ENCODE data around the gene ADAMTSL5.
"Not testable (repeated sequence)": the region's sequence is repeated elsewhere in the genome, so short reads cannot be mapped to it uniquely, and the experiment has no call there.

Gene ADAMTSL5

GRCh38 chr19:1502433-1503088, 10.3 kb downstream of the ADAMTSL5 start:
- no peaks in the 10 kb centered on the region for H3K36me3 Mint-ChIP-seq
- H3K27ac Mint-ChIP-seq: no peak overlapping the region
- peaks cover 5% of the 10 kb centered on the region for H3K4me1 Mint-ChIP-seq
- H3K27me3 Mint-ChIP-seq: peaks cover 27% of the 10 kb centered on the region
- no peak overlapping the region for H3K4me3 Mint-ChIP-seq
- H3K9me3 Mint-ChIP-seq: no peaks in the 10 kb centered on the region
- DNase-seq (ENCODE audit: low spot score in 2 of 2): no peak
- no peak for ATAC-seq (ENCODE audit: low read depth)

GRCh38 chr19:1501200-1501595, 11.6 kb downstream of the ADAMTSL5 start:
- no peaks in the 10 kb centered on the region for H3K36me3 Mint-ChIP-seq
- no peak overlapping the region for H3K4me3 Mint-ChIP-seq
- H3K4me1 Mint-ChIP-seq: peaks cover 3% of the 10 kb centered on the region
- no peak for ATAC-seq (ENCODE audit: low read depth)
- no peak for DNase-seq (ENCODE audit: low spot score in 2 of 2)
- peaks cover 22% of the 10 kb centered on the region for H3K27me3 Mint-ChIP-seq
- no peaks in the 10 kb centered on the region for H3K9me3 Mint-ChIP-seq
- no peak overlapping the region for H3K27ac Mint-ChIP-seq

- H3K27ac Mint-ChIP-seq; H3K4me3 Mint-ChIP-seq; H3K36me3 Mint-ChIP-seq; H3K4me1 Mint-ChIP-seq; DNase-seq (ENCODE audit: low spot score in 2 of 2); H3K9me3 Mint-ChIP-seq; ATAC-seq (ENCODE audit: low read depth): not testable (repeated sequence)
- H3K27me3 Mint-ChIP-seq: peaks cover 10% of the 10 kb centered on the region
Measured at GRCh38 chr19:1499231-1499630, 13.6 kb downstream of the ADAMTSL5 start.

GRCh38 chr19:1497578-1498235, 15.1 kb downstream of the ADAMTSL5 start:
- no peak overlapping the region for H3K4me3 Mint-ChIP-seq

GRCh38 chr19:1496714-1497577, 15.9 kb downstream of the ADAMTSL5 start:
- Mint-ChIP-seq H3K9me3 (no peaks in the 10 kb centered on the region), H3K4me3 (no peak overlapping the region), H3K4me1 (peaks cover under 1% of the 10 kb centered on the region), H3K27me3 (peaks cover 4% of the 10 kb centered on the region), H3K27ac (no peak overlapping the region), H3K36me3 (no peaks in the 10 kb centered on the region)
- ATAC-seq (ENCODE audit: low read depth) (no peak), DNase-seq (ENCODE audit: low spot score in 2 of 2) (no peak)

More at GRCh38 chr19:1497578-1498235, 15.1 kb downstream of the ADAMTSL5 start:
- Mint-ChIP-seq H3K36me3 (no peaks in the 10 kb centered on the region), H3K27me3 (peaks cover 6% of the 10 kb centered on the region), H3K4me1 (peaks cover 2% of the 10 kb centered on the region), H3K27ac (no peak overlapping the region), H3K9me3 (no peaks in the 10 kb centered on the region)
- no peak for DNase-seq (ENCODE audit: low spot score in 2 of 2)
- no peak for ATAC-seq (ENCODE audit: low read depth)

- DNase-seq (ENCODE audit: low spot score in 2 of 2) (no peak), ATAC-seq (ENCODE audit: low read depth) (no peak)
- Mint-ChIP-seq H3K4me3 (no peak overlapping the region), H3K27ac (no peak overlapping the region), H3K9me3 (no peaks in the 10 kb centered on the region), H3K36me3 (no peaks in the 10 kb centered on the region), H3K4me1 (peaks cover 3% of the 10 kb centered on the region), H3K27me3 (peaks cover 1% of the 10 kb centered on the region)
Measured at GRCh38 chr19:1495799-1496713, 16.8 kb downstream of the ADAMTSL5 start.

- Mint-ChIP-seq H3K9me3 (no peaks in the 10 kb centered on the region), H3K27me3 (peaks cover 1% of the 10 kb centered on the region), H3K27ac (no peak overlapping the region), H3K4me1 (peaks cover 5% of the 10 kb centered on the region), H3K4me3 (no peak overlapping the region), H3K36me3 (no peaks in the 10 kb centered on the region)
- ATAC-seq (ENCODE audit: low read depth): no peak
- no peak for DNase-seq (ENCODE audit: low spot score in 2 of 2)
Measured at GRCh38 chr19:1495051-1495798, 17.6 kb downstream of the ADAMTSL5 start.

GRCh38 chr19:1494115-1494815, 18.6 kb downstream of the ADAMTSL5 start:
- Mint-ChIP-seq H3K27me3 (peaks cover 1% of the 10 kb centered on the region), H3K4me3 (no peak overlapping the region), H3K36me3 (no peaks in the 10 kb centered on the region), H3K4me1 (peaks cover 5% of the 10 kb centered on the region), H3K27ac (no peak overlapping the region), H3K9me3 (no peaks in the 10 kb centered on the region)
- DNase-seq (ENCODE audit: low spot score in 2 of 2): no peak
- ATAC-seq (ENCODE audit: low read depth): no peak

GRCh38 chr19:1492474-1493006, 20.3 kb downstream of the ADAMTSL5 start:
- H3K27ac Mint-ChIP-seq: no peak overlapping the region
- H3K4me3 Mint-ChIP-seq: no peak overlapping the region
- H3K4me1 Mint-ChIP-seq: peaks cover 5% of the 10 kb centered on the region
- H3K27me3 Mint-ChIP-seq: peaks cover 1% of the 10 kb centered on the region
- no peak for ATAC-seq (ENCODE audit: low read depth)
- no peaks in the 10 kb centered on the region for H3K9me3 Mint-ChIP-seq
- DNase-seq (ENCODE audit: low spot score in 2 of 2): no peak
- no peaks in the 10 kb centered on the region for H3K36me3 Mint-ChIP-seq

- no peak for DNase-seq (ENCODE audit: low spot score in 2 of 2)
- H3K36me3 Mint-ChIP-seq: no peaks in the 10 kb centered on the region
- peaks cover 5% of the 10 kb centered on the region for H3K4me1 Mint-ChIP-seq
- peak overlapping the region; percentile 75 for H3K4me3 Mint-ChIP-seq
- H3K27me3 Mint-ChIP-seq: peaks cover 1% of the 10 kb centered on the region
- H3K27ac Mint-ChIP-seq: peak overlapping the region; percentile 58
- no peak for ATAC-seq (ENCODE audit: low read depth)
- H3K9me3 Mint-ChIP-seq: no peaks in the 10 kb centered on the region
Measured at GRCh38 chr19:1491849-1492170, 21.0 kb downstream of the ADAMTSL5 start.

GRCh38 chr19:1491114-1491848, 21.5 kb downstream of the ADAMTSL5 start, which contains the start of gene REEP6:
TSS of gene REEP6 (plus strand) at chr19:1491181. CDS start at chr19:1491270, 89 bp downstream.
- DNase-seq (ENCODE audit: low spot score in 2 of 2) (no peak), ATAC-seq (ENCODE audit: low read depth) (no peak)
- H3K4me3 Mint-ChIP-seq: peak within 1 kb of the TSS; percentile 91
- no peaks in the 10 kb centered on the region for H3K36me3 Mint-ChIP-seq
- H3K27me3 Mint-ChIP-seq: peaks cover 1% of the 10 kb centered on the region
- H3K27ac Mint-ChIP-seq: peak within 1 kb of the TSS; percentile 58
- peaks cover 5% of the 10 kb centered on the region for H3K4me1 Mint-ChIP-seq
- H3K9me3 Mint-ChIP-seq: no peaks in the 10 kb centered on the region

Data from memory B cell (primary cell).